ENCODE measurements around the gene TAF15.
A peak's percentile ranks its signal among the peaks of the same experiment; 100 is the strongest.

The TAF15 gene

DNA sequence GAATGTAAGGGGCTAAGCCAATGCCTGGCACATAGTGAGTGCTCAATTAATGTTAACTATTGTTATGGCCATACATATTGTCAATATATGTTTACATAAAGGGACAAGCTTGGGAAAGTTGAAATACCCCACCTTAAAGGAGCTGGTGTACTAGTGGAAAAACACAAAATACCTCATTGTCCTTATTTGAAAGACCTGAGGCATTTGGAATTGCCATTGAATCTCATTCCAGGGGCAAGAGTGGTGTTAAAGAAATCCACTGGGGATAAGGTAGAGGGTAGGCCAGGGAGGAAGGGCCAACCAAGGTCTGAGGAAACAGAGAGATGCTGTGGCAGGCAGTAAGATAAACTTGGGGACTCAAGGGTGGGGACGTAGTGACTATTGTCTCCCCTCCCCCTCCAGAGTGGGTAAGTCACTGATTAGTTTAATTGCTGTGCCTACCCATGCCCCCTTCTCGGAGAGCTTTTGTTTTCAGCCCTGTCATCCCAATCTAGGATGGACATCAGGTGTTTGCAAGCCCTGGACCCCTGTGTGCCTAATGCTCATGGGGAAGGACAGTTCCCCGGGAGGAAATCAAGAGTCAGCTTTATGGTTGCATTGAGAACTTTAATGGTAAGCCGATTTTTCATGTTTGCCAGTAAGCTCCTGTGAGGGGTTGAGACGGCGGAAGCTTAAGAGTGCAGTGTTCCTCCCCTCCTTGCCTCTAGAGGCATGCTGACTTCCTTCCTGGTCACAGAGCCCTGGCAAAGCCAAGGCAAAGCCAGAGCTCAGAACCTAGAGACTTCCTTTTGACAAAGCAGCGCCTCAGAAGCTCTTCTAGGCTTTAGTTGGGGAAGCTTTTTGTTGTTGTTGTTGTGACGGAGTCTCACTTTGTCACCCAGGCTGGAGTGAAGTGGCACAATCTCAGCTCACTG lies 61.9 kb downstream of the TAF15 start:
- H3K27ac ChIP-seq (ENCODE audit: low read depth, low read length, poor library complexity, severe bottlenecking): no peak overlapping the region
- H3F3A ChIP-seq (ENCODE audit: insufficient read depth, low read length): no peaks in the 10 kb centered on the region
- H3K27me3 ChIP-seq (ENCODE audit: insufficient read depth, low read length): no peaks in the 10 kb centered on the region
- no peaks in the 10 kb centered on the region for H3K9me3 ChIP-seq (ENCODE audit: low read length)
- no peak overlapping the region for H2AFZ ChIP-seq (ENCODE audit: low read length)
- H4K20me1 ChIP-seq (ENCODE audit: insufficient read depth, low read length): no peaks in the 10 kb centered on the region
- no peak for TF ChIP-seq EZH2 (IDR thresholded peaks at IDR 0.05; ENCODE audit: borderline replicate concordance, low read length)
- TF ChIP-seq, protein P1, sequence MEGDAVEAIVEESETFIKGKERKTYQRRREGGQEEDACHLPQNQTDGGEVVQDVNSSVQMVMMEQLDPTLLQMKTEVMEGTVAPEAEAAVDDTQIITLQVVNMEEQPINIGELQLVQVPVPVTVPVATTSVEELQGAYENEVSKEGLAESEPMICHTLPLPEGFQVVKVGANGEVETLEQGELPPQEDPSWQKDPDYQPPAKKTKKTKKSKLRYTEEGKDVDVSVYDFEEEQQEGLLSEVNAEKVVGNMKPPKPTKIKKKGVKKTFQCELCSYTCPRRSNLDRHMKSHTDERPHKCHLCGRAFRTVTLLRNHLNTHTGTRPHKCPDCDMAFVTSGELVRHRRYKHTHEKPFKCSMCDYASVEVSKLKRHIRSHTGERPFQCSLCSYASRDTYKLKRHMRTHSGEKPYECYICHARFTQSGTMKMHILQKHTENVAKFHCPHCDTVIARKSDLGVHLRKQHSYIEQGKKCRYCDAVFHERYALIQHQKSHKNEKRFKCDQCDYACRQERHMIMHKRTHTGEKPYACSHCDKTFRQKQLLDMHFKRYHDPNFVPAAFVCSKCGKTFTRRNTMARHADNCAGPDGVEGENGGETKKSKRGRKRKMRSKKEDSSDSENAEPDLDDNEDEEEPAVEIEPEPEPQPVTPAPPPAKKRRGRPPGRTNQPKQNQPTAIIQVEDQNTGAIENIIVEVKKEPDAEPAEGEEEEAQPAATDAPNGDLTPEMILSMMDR (IDR thresholded peaks at IDR 0.05; ENCODE audit: low read length): peak; percentile 8; the same call in 1 of the 2 replicates
- no peak overlapping the region for H3K9ac ChIP-seq (ENCODE audit: low read length)
- peak overlapping the region; percentile 14; the same call in 1 of the 2 replicates for H3K4me2 ChIP-seq (ENCODE audit: low read length)
- H3K79me2 ChIP-seq (ENCODE audit: insufficient read depth, low read length): no peaks in the 10 kb centered on the region
- no peak overlapping the region for H3K4me3 ChIP-seq (ENCODE audit: low read depth, low read length, poor library complexity, severe bottlenecking)
- H3K36me3 ChIP-seq (ENCODE audit: insufficient read depth, low read length): no peaks in the 10 kb centered on the region; the same call in 1 of the 2 replicates
- H3K9me2 ChIP-seq (ENCODE audit: low read depth, low read length): no peaks in the 10 kb centered on the region
- H3K4me1 ChIP-seq (ENCODE audit: insufficient read depth, low read length, severe bottlenecking): peaks cover 16% of the 10 kb centered on the region

DNA sequence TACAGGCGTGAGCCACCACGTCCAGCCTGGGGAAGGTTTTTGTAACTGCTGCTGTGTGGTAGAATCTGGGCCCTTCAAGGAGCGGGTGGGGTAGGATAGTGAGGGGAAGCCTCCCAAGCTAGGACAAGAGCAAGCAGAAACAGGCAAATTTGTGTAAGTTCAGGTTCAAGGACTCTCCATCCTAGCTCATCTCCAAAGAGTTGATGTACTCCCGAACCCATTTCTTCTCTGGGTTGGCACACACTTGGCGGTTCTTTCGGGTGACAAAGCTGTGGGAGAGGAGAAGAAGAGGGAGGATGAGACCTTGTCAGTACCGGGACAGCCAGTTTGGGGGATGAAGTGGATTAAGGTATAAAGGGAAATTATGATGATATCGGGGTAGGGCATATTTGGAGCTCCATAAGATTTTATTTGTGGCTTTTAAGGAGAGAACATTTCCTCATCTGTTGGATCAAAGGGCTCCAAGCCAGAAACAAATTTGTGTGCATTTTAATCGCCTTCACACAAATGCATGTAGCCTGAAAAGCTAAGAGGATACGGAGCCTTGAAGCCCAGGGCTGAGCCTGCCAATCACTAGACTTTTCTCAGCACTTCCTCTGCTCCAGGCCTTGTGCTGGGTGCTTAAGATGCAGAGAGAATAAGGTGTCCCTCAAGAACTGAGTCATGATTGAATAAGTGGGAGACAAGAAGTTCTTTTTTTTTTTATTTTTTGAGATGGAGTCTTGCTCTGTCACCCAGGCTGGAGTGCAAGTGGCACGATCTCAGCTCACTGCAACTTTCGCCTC lies 63.1 kb downstream of the TAF15 start:
- no peaks in the 10 kb centered on the region for H3F3A ChIP-seq (ENCODE audit: insufficient read depth, low read length)
- H3K9ac ChIP-seq (ENCODE audit: low read length): no peak overlapping the region
- no peaks in the 10 kb centered on the region for H3K9me3 ChIP-seq (ENCODE audit: low read length)
- TF ChIP-seq EZH2 (IDR thresholded peaks at IDR 0.05; ENCODE audit: borderline replicate concordance, low read length): no peak
- TF ChIP-seq, protein P1 (IDR thresholded peaks at IDR 0.05; ENCODE audit: low read length): no peak
- peaks cover 16% of the 10 kb centered on the region for H3K4me1 ChIP-seq (ENCODE audit: insufficient read depth, low read length, severe bottlenecking)
- H4K20me1 ChIP-seq (ENCODE audit: insufficient read depth, low read length): no peaks in the 10 kb centered on the region
- H3K4me2 ChIP-seq (ENCODE audit: low read length): no peak overlapping the region
- no peaks in the 10 kb centered on the region; the same call in 1 of the 2 replicates for H3K36me3 ChIP-seq (ENCODE audit: insufficient read depth, low read length)
- H2AFZ ChIP-seq (ENCODE audit: low read length): no peak overlapping the region
- H3K9me2 ChIP-seq (ENCODE audit: low read depth, low read length): no peaks in the 10 kb centered on the region
- no peak overlapping the region for H3K27ac ChIP-seq (ENCODE audit: low read depth, low read length, poor library complexity, severe bottlenecking)
- no peaks in the 10 kb centered on the region for H3K79me2 ChIP-seq (ENCODE audit: insufficient read depth, low read length)
- H3K27me3 ChIP-seq (ENCODE audit: insufficient read depth, low read length): no peaks in the 10 kb centered on the region
- H3K4me3 ChIP-seq (ENCODE audit: low read depth, low read length, poor library complexity, severe bottlenecking): no peak overlapping the region

DNA sequence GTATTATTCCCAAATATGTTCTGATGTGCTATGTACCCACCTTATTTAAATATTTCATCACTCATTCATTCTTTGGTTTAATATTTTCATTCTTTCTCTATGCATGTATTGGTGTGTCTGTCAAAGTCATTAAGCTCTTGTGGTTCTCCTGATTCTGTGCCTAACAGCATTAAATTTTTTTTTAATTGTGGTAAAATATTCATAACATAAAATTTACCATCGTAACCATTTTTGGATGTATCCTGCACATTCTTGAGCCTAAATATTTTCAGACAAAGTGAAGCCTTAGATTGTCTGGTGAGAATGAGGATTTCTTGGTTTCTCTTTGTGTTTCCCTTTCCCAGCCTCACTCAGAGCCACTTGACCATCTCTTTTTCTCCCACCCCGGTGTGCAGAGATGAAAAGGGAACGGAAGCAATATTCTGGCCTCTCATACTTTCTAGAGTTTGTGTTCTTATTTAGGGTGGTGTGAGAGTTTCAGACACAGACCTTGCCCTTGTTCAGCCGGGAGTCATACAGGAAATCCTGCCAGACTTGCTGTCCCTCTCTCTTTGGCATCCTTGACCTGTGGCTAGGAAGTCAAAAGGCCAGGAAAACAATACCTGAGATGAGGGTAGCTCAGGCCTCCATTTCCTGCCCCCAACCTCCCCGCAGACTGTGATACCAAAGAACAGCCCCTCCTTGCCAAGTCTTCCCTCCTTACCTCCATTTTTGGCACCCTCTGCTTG lies 66.0 kb downstream of the TAF15 start:
- H3K9me2 ChIP-seq (ENCODE audit: low read depth, low read length): no peaks in the 10 kb centered on the region
- no peak overlapping the region for H3K27ac ChIP-seq (ENCODE audit: low read depth, low read length, poor library complexity, severe bottlenecking)
- H4K20me1 ChIP-seq (ENCODE audit: insufficient read depth, low read length): no peaks in the 10 kb centered on the region
- H3K36me3 ChIP-seq (ENCODE audit: insufficient read depth, low read length): no peaks in the 10 kb centered on the region
- H3F3A ChIP-seq (ENCODE audit: insufficient read depth, low read length): no peaks in the 10 kb centered on the region
- TF ChIP-seq, protein P1 (IDR thresholded peaks at IDR 0.05; ENCODE audit: low read length): no peak
- no peak for TF ChIP-seq EZH2 (IDR thresholded peaks at IDR 0.05; ENCODE audit: borderline replicate concordance, low read length)
- no peak overlapping the region for H3K4me3 ChIP-seq (ENCODE audit: low read depth, low read length, poor library complexity, severe bottlenecking)
- no peaks in the 10 kb centered on the region for H3K9me3 ChIP-seq (ENCODE audit: low read length)
- H3K27me3 ChIP-seq (ENCODE audit: insufficient read depth, low read length): no peaks in the 10 kb centered on the region
- H3K9ac ChIP-seq (ENCODE audit: low read length): no peak overlapping the region
- peaks cover 22% of the 10 kb centered on the region for H3K4me1 ChIP-seq (ENCODE audit: insufficient read depth, low read length, severe bottlenecking)
- H2AFZ ChIP-seq (ENCODE audit: low read length): no peak overlapping the region
- H3K79me2 ChIP-seq (ENCODE audit: insufficient read depth, low read length): no peaks in the 10 kb centered on the region
- peak overlapping the region; percentile 24; the same call in 1 of the 2 replicates for H3K4me2 ChIP-seq (ENCODE audit: low read length)

All from OCI-LY1 (cell line).